ENCODE data around the gene OR1L4.

DNA sequence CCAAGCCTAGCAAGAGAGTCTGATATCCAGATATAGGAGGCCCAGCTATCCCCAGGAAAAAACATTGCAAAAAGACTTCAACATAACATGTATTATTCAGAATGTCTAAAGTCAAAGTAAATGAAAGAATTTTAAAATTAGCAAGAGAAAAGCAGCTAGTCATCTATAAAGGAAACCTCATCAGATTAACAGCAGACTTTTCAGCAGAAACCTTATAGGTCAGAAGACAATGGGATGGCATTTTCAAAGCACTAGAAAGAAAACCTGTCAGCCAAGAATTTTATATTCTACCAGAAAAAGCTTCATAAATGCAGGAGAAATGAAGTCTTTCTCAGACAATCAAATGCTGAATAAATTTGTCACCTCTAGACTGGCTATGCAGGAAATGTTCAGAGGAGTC lies 38.9 kb upstream of the OR1L4 start:
- TF ChIP-seq, protein P1, sequence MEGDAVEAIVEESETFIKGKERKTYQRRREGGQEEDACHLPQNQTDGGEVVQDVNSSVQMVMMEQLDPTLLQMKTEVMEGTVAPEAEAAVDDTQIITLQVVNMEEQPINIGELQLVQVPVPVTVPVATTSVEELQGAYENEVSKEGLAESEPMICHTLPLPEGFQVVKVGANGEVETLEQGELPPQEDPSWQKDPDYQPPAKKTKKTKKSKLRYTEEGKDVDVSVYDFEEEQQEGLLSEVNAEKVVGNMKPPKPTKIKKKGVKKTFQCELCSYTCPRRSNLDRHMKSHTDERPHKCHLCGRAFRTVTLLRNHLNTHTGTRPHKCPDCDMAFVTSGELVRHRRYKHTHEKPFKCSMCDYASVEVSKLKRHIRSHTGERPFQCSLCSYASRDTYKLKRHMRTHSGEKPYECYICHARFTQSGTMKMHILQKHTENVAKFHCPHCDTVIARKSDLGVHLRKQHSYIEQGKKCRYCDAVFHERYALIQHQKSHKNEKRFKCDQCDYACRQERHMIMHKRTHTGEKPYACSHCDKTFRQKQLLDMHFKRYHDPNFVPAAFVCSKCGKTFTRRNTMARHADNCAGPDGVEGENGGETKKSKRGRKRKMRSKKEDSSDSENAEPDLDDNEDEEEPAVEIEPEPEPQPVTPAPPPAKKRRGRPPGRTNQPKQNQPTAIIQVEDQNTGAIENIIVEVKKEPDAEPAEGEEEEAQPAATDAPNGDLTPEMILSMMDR (IDR thresholded peaks at IDR 0.05) = no peak
- no peak for TF ChIP-seq POLR2A (IDR thresholded peaks at IDR 0.05)
